A673 (cell line): ENCODE measurements around the gene XRCC1. TPM values are rescaled to one million over a fixed set of nuclear protein-coding genes. Genes with fewer than 3 reads are reported as not detected.

Experiments used
- BruUV-seq: library from RNA; stranded (reverse); fragments of 400-500 nt; replicated peaks from 2 replicates; lab custom pipeline; 2021; lab: Mats Ljungman, UMichigan
- CTCF ChIA-PET: fragments of 300-600 bp; sonication (Branson Sonifier 250); formaldehyde crosslinking; loops from one replicate; lab custom pipeline; 2022; ENCODE audit warnings: antibody characterized with exemption; lab: Charles Lee
- POLR2A ChIA-PET: fragments of 300-600 bp; sonication (Branson Sonifier 250); formaldehyde crosslinking; loops from one replicate; lab custom pipeline; 2022; ENCODE audit warnings: antibody characterized with exemption; ENCODE audit not compliant: low non-redundant PET; lab: Charles Lee
- DNase-seq: peaks from one replicate; pipeline ENCODE4 v3.0.0-alpha.2; 2015; ENCODE audit warnings: low spot score
- H3K27ac ChIP-seq: fragments of 200-600 bp; sonication (generic); 2 replicates; pipeline ENCODE4 v1.5.1; 2016; ENCODE audit warnings: mixed run types, low read depth, mild to moderate bottlenecking, mixed read lengths, antibody characterized with exemption, low read length; ENCODE audit not compliant: poor library complexity, severe bottlenecking
- H3K27me3 ChIP-seq: fragments of 200-600 bp; sonication (generic); replicated peaks from 2 replicates; pipeline ENCODE4 v1.6.1; 2017; ENCODE audit warnings: mixed run types, low read depth, mild to moderate bottlenecking, mixed read lengths, antibody characterized with exemption, low read length; ENCODE audit not compliant: insufficient read depth, poor library complexity
- H3K36me3 ChIP-seq: fragments of 200-600 bp; sonication (generic); 2 replicates; pipeline ENCODE4 v1.6.1; 2016; ENCODE audit warnings: mixed run types, mild to moderate bottlenecking, mixed read lengths, antibody characterized with exemption, low read length; ENCODE audit not compliant: insufficient read depth, poor library complexity, severe bottlenecking
- H3K4me1 ChIP-seq: fragments of 200-600 bp; sonication (generic); 2 replicates; pipeline ENCODE4 v1.6.1; 2017; ENCODE audit warnings: mixed run types, mild to moderate bottlenecking, mixed read lengths, antibody characterized with exemption, low read length; ENCODE audit not compliant: insufficient read depth, poor library complexity, severe bottlenecking
- H3K4me3 ChIP-seq: fragments of 200-600 bp; sonication (generic); 2 replicates; pipeline ENCODE4 v1.5.1; 2016; ENCODE audit warnings: low read depth, mixed run types, mild to moderate bottlenecking, mixed read lengths, low read length; ENCODE audit not compliant: poor library complexity, severe bottlenecking
- H3K9me3 ChIP-seq: fragments of 200-600 bp; sonication (generic); 2 replicates; pipeline ENCODE4 v1.6.1; 2016; ENCODE audit warnings: mixed run types, low read depth, mild to moderate bottlenecking, mixed read lengths, antibody characterized with exemption, low read length; ENCODE audit not compliant: poor library complexity, severe bottlenecking
- CTCF ChIP-seq: fragments of 300-800, 200-600 bp; sonication (generic); conservative IDR thresholded peaks from 2 replicates; pipeline ENCODE4 v1.5.1; 2017; ENCODE audit warnings: low read depth, mild to moderate bottlenecking, antibody characterized with exemption, low read length, moderate library complexity, mixed read lengths
- EZH2 ChIP-seq: fragments of 200-600 bp; sonication (generic); IDR thresholded peaks from 2 replicates; pipeline ENCODE4 v1.6.1; 2017; ENCODE audit warnings: borderline replicate concordance, low read depth, mild to moderate bottlenecking, mixed read lengths, antibody characterized with exemption, low read length; ENCODE audit not compliant: poor library complexity, severe bottlenecking
- intact Hi-C: fragments of 100-400 bp; cut with micrococcal nuclease; formaldehyde crosslinking; loops from one replicate; pipeline ENCODE4 v1.10.0; 2022; ENCODE audit not compliant: unreplicated experiment
- total RNA-seq: library from RNA; stranded (reverse); gene quantifications from 2 replicates; pipeline ENCODE4 v1.2.3, GENCODE V29; 2021

Gene XRCC1
- total RNA-seq, 1 experiment from 2014 or later, result 69.4 TPM

- ChIA-PET POLR2A (interaction anchor here (0.6 kb wide), 1 partner anchor 52 kb away, joined by 12 read pairs; no protein-coding TSS in a partner anchor), CTCF (interaction anchor here (0.9 to 2.4 kb wide), 3 partner anchors 16 to 59 kb away, joined by 3 to 15 read pairs (median 4); no protein-coding TSS in a partner anchor)
- intact Hi-C loops, result loop anchor here (10.0 kb wide), 1 partner anchor 130 kb away; no protein-coding TSS in a partner anchor
- Histone ChIP-seq H3K27ac (no peak overlapping the region), H3K4me3 (no peak overlapping the region), H3K4me1 (peaks cover 13% of the 10 kb centered on the region), H3K9me3 (peaks cover 5% of the 10 kb centered on the region), H3K36me3 (peaks cover 20% of the 10 kb centered on the region), H3K27me3 (no peaks in the 10 kb centered on the region)
- TF ChIP-seq CTCF, result peak; percentile 60
- no peak for TF ChIP-seq EZH2
- BruUV-seq, result no TSS peak
- peak; percentile 56 for DNase-seq
Measured at GRCh38 chr19:43534816-43535761, 40.2 kb downstream of the XRCC1 start.

GRCh38 chr19:43534305-43534815 lies 41.0 kb downstream of the XRCC1 start:
- intact Hi-C loops, result loop anchor here (10.0 kb wide), 1 partner anchor 130 kb away; no protein-coding TSS in a partner anchor
- CTCF ChIA-PET, result interaction anchor here (0.5 to 2.4 kb wide), 6 partner anchors 15 to 89 kb away, joined by 3 to 15 read pairs (median 4); no protein-coding TSS in a partner anchor
- BruUV-seq, result no TSS peak
- H3K9me3 ChIP-seq, result peaks cover 5% of the 10 kb centered on the region
- POLR2A ChIA-PET, result interaction anchor here (0.6 to 0.7 kb wide), 2 partner anchors 53 to 61 kb away, joined by 4 to 12 read pairs; partner anchors contain the start of gene IRGQ
- no peak for DNase-seq
- no peaks in the 10 kb centered on the region for H3K27me3 ChIP-seq
- H3K27ac ChIP-seq, result no peak overlapping the region
- TF ChIP-seq CTCF, result no peak
- TF ChIP-seq EZH2, result no peak
- H3K36me3 ChIP-seq, result peaks cover 14% of the 10 kb centered on the region
- H3K4me3 ChIP-seq, result peak overlapping the region; percentile 31
- H3K4me1 ChIP-seq, result peaks cover 13% of the 10 kb centered on the region
